ENCODE measurements around the gene S1PR4.

The S1PR4 gene, protein sequence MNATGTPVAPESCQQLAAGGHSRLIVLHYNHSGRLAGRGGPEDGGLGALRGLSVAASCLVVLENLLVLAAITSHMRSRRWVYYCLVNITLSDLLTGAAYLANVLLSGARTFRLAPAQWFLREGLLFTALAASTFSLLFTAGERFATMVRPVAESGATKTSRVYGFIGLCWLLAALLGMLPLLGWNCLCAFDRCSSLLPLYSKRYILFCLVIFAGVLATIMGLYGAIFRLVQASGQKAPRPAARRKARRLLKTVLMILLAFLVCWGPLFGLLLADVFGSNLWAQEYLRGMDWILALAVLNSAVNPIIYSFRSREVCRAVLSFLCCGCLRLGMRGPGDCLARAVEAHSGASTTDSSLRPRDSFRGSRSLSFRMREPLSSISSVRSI

DNA sequence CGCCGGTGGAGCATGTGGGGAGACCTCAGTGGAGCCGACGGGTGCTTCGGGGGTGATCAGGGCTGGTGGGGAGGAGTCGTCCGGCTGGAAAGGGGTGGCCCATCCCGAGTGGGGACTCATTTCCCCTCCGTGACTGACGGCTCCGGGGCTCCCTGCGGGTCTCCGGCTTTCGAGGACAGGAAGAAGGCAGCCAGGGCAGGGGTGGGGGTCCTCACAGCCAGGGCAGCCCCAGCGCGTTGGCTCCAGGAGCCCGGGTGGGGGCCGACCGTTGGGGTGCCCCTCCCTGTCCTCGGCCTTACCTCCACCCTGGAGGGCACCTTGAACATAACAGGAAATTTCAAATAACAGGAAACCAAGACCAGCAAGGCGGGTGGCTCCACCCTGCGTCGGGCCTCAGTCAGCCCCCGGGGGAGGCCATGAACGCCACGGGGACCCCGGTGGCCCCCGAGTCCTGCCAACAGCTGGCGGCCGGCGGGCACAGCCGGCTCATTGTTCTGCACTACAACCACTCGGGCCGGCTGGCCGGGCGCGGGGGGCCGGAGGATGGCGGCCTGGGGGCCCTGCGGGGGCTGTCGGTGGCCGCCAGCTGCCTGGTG lies at the start of gene S1PR4:
Gene S1PR4, plus strand, starts transcription at position 393 of the 596 bp plus-strand sequence. Its CDS starts 24 bp downstream, at position 417.
- peak; percentile 78 to 81 for DNase-seq

DNA sequence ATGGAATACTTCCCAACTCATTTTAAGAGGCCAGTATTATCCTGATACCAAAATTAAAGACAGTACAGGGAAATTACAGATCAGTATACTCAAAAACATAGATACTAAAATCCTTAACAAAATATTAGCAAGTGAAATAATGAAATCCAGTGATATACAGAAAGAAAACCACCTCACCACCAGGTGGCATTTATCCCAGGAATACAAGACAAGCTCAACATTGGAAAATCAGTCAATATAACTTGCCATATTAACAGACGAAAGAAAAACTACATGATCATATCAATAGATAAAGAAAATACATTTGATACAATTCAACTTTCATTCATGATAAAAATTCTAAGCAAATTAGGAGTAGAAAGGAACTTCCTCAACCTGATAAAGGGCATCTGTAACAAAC lies 49.5 kb upstream of the S1PR4 start:
- peak in 1 of 2 donors; percentile 52 for DNase-seq

DNA sequence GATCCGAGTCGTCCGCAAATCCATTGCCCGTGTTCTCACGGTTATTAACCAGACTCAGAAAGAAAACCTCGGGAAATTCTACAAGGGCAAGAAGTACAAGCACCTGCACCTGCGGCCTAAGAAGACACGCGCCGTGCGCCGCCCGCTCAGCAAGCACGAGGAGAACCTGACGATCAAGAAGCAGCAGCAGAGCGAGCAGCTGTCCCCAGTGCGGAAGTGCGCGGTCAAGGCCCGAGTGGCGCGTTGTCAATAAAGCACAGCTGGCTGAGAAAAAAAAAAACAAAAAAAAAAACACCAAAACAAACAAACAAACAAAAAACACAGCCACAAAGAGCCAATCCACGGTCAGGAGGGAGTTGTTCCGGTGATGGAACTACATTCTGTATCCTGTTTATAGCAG lies 47.4 kb upstream of the S1PR4 start:
- DNase-seq = peak; percentile 28 to 48

DNA sequence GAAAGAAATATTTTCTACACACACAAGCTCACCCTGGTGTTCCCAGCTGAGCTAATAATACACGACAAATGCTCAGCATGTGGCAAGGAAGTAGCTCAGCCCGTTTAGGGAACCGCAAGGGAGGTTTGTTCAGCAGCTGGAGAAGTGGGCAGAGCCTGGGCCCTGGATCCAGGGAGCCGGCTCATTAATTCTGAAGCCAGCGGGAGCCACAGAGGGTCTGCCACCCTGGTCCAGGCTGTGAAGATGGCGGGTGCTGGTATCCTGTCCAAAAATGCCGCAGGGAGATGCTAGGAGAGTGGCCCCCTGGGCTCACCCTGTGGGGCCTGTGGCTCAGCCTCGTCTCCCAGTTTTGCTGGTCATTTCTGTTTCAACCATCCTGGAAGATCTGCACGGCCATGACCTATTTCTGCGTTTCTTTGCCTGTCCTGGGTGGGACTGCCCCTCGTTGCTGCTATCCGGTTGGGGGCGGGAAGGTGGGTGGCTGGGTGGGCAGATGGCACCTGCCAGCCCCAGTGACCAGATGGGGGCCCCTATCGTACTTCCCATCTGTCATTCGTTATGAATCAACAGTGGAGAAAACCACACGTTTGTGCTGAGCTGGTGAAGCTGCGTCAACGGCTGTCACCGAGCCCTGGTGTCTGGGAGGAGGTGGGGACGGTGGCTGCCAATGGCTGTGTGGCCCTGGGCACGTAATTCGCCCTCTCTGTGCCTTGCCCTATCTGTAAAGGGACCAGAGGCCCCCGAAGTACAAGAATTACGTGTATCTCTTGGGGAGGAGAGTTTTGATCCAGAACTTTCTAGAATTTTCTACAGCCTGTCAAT lies 45.4 kb upstream of the S1PR4 start:
- DNase-seq = peak; percentile 84 to 89

GRCh38 chr19:3133793-3134116 lies 44.8 kb upstream of the S1PR4 start:
- DNase-seq = no peak

DNA sequence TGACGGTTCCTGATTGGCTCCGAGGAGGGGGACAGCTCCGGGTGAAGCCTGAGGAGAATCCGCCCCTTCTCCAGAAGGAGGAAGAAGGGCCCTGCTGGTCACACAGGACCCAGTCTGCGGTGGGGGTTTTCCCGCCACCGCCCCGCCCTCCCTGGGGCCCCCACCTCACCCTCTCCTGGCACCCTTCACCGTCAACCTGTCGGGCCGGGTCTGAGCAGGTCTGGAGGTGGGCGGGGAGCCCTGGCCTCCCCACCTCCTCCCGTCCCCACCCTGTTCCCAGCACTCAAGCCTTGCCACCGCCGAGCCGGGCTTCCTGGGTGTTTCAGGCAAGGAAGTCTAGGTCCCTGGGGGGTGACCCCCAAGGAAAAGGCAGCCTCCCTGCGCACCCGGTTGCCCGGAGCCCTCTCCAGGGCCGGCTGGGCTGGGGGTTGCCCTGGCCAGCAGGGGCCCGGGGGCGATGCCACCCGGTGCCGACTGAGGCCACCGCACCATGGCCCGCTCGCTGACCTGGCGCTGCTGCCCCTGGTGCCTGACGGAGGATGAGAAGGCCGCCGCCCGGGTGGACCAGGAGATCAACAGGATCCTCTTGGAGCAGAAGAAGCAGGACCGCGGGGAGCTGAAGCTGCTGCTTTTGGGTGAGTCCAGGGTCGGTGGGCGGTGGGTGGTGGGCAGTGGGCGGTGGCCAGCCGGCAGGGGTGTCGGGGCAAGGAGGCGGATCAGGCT lies 42.4 kb upstream of the S1PR4 start, which contains the start of gene GNA15:
Gene GNA15, plus strand, starts transcription at position 73 of the 723 bp plus-strand sequence. Its CDS starts 418 bp downstream, at position 491.
- peak; percentile 70 to 79 for DNase-seq

DNA sequence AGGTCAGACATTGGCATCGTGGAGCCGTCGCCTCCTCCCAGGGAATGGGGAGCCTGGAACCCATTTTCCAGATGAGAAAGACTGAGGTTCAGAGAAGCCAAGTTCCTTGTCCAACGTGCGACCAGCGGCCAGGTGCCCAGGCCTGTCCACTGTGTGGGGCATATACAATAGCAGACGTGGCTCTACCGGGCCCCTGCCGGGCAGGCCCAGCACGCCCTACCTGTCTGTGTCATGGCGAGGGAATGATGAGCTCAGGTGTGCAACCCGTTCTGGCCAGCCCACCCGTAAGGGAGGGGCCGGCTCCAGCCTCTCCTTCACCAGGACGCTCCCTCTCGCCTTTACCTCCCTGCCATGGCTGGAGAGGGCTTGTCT lies 41.9 kb upstream of the S1PR4 start:
- DNase-seq = no peak

- no peak for DNase-seq
Measured at GRCh38 chr19:3137119-3137518, 41.5 kb upstream of the S1PR4 start.

- DNase-seq = no peak
Measured at GRCh38 chr19:3138268-3138667, 40.3 kb upstream of the S1PR4 start.

GRCh38 chr19:3140667-3141038 lies 37.9 kb upstream of the S1PR4 start:
- DNase-seq = no peak

GRCh38 chr19:3142292-3142670 lies 36.3 kb upstream of the S1PR4 start:
- no peak for DNase-seq

GRCh38 chr19:3142781-3143337 lies 35.7 kb upstream of the S1PR4 start:
- peak in 1 of 2 donors; percentile 34 for DNase-seq

- DNase-seq = peak in 1 of 2 donors; percentile 51
Measured at GRCh38 chr19:3145909-3146676, 32.5 kb upstream of the S1PR4 start.

DNA sequence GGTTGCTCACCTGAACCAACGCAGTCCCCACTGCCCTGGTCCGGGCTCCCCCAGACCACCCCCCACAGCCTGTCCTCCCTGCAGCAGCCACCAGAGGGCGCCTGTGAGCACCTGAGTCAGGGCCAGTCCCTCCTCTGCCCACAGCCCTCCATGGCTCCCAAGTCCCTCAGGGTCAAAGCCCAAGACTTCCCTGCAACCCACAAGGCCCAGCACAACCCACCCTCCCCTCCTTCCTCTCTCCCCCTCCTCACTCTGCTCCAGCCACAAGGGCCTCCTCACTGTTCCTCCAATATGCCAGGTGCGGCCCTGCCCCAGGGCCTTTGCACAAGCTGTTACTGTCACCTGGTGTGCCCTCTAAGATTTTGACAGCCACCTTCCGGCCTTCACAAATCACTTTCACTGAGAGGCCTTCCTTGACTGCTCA lies 31.9 kb upstream of the S1PR4 start:
- DNase-seq = peak; percentile 56 to 68

DNA sequence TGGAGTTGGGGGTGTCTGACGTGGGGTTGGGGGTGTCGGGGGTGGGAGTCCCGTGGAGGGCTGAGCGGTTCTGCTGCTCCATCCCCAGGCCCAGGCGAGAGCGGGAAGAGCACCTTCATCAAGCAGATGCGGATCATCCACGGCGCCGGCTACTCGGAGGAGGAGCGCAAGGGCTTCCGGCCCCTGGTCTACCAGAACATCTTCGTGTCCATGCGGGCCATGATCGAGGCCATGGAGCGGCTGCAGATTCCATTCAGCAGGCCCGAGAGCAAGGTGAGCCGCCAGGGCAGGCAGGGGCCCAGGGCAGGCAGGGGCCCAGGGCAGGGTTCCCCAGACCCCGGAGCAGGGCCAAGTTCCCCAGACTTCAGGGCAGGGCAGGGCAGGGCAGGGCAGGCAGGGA lies 30.1 kb upstream of the S1PR4 start:
- DNase-seq = no peak

- no peak for DNase-seq
Measured at GRCh38 chr19:3149089-3149488, 29.5 kb upstream of the S1PR4 start.

- DNase-seq = no peak
Measured at GRCh38 chr19:3149526-3150505, 28.8 kb upstream of the S1PR4 start.

DNA sequence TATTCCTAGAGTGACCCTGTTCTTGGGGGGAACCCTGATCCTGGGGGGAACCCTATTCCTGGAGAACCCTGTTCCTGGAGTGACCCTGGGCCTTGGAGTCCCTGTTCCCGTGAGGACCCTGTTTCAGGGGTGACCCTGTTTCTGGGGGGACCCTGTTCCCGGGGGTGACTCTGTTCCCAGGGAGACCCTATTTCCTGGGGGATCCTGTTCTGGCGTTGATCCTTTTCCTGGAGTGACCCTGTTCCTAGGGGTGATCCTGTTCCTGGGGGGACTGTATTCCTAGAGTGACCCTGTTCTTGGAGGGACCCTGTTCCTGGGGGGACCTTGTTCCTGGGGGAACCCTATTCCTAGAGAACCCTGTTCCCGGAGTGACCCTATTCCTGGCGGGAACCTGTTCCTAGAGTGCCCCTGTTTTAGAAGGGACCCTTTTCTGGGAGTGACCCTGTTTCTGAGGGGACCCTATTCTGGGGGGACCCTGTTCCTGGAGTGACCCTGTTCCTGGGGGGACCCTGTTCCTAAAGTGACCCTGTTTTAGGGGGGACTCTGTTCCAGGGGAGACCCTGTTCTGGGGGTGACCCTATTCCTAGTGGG lies 27.7 kb upstream of the S1PR4 start:
- DNase-seq = no peak

GRCh38 chr19:3151563-3152418 lies 26.8 kb upstream of the S1PR4 start:
- no peak for DNase-seq

Data from CD4-positive, alpha-beta T cell treated with Interleukin-1 beta for 1 hour (primary cell).